ENCODE data around the gene MCF2L.

Gene MCF2L

GRCh38 chr13:113118261-113119021 lies 149.4 kb downstream of the MCF2L start:
- DNase-seq, result no peak

DNA sequence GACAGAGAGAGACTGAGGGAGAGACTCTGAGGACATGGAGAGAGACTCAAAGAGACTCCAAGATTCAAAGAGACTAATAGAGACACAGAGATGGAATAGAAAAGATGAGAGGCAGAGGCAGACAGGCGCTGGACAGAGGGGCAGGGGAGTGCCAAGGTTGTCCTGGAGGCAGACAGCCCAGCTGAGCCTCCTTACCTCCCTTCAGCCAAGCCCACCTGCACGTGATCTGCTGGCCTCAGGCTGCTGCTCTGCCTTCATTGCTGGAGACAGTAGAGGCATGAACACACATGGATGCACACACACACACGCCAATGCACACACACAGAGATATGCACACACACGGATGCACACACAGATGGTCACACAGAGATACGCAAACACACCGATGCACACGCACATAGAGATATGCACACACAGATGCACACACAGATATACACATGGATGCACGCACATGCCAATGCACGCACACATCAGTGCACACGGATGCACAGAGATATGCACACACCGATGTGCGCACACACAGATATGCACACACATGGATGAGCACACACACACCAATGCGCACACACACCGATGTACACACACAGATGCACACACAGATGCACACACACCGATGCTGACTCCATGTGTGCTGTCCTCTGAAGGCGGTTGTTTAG lies 150.3 kb downstream of the MCF2L start:
- DNase-seq, result no peak

DNA sequence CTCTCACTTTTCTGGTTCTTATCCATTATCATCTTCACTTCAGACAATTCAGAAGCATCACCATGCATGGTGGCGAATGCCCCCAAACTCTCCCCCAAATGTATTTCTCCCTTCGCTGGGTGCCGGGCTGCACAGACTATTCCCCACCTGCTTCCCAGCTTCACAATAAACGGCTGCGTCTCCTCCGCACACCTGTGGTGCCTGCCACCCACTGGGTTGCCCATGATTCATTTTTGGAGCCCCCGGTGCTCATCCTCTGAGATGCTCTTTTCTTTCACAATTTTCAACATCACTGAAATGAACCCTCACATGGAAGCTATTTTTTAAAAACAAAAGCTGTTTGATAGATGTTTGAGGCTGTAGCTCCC lies 150.8 kb downstream of the MCF2L start:
- no peak for DNase-seq

- no peak for DNase-seq
Observed at GRCh38 chr13:113120300-113121182, 151.5 kb downstream of the MCF2L start.

DNA sequence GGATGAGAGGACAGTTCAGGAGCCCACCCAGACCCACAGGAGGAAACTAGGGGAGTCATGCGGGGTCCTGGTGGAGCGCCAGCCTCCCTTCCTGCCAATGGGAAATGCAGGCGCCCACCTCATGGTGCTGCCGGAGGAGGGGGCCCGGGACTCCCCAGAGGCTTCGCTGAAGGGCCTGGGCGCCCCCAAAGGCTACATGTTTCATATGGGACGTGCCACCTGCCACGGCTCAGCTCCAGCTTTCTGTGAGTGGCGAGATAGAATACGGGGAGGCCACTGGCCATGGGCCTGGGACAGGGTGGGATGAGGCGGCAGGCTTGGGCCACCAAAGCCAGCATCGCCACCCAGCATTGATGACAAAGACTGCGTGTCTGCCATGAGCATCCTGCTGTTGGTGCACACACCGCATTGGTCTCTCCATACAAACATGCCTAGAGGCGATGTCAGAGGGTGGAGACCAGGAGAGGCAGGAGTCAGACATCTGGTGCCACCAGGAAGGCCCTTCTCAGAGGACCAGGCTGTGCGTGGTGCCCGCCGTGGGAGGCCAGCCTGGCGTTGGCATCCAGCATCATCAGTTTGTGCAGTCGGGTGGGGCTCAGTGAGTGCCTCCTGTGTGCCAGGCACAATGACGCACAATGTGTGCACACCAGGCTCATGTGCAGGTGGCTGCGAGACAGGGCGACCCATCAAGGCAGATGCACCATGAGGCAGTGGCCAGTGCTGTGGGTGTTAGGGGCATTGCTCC lies 152.3 kb downstream of the MCF2L start:
- DNase-seq, result no peak

DNA sequence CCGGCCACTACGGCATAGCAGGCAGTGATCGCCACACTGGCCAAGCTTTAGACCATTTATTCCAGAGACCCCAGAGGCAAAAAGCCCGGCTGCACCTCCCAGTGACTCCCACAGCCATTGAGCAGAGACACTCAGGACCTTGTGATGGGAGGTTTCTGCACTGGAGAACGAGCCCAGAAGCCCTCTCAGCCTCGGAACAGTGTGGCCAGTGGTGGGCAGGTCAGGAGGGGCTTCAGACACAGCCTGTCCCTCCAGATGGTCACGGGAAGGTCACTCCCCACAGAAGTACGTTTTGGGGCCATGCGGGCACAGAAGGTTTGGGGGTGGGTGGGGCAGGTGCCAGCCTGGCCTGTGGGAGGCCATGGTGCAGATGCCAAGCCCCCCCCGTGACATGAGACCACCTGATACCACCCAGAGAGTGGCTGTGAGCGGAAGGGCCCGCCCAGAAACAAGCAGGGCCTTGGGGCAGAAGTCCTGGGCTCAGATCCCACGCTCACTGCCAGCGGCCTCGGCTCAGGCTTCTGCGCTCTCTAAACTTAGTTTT lies 153.0 kb downstream of the MCF2L start:
- no peak for DNase-seq

DNA sequence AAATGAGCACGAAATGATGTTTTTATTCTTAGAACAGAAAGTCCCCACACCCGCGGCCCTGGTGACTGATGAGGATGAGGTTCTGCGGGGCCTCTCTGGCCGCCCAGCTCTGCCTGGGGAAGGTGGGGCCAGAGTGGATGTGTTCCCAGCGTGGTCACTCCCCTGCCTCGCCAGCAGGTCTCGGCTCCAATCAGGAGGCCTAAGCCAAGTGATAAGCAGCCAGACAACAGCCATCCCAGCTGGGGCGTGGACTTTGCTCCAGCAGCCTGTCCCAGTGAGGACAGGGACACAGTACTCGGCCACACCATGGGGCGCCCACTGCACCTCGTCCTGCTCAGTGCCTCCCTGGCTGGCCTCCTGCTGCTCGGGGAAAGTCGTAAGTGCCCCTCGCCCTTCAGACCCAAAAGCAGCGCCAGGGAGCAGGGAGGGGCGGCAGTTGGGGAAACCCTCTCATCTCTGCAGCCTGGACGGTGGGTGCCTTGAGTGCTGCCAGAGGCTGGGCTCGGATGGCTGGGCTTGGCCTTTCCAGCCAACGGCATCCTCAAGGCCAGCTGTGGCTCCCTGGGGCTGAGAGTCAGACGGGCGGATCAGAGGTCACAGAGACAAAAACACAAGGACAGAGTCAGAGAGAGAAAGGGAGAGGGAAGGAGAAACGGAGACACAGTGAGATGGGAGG lies 153.7 kb downstream of the MCF2L start, which contains the start of gene F10:
Gene F10, plus strand, starts transcription at position 250 of the 676 bp plus-strand sequence. Its CDS starts 57 bp downstream, at position 307.
- DNase-seq, result no peak

- DNase-seq, result no peak
Observed at GRCh38 chr13:113123226-113124201, 154.5 kb downstream of the MCF2L start.

DNA sequence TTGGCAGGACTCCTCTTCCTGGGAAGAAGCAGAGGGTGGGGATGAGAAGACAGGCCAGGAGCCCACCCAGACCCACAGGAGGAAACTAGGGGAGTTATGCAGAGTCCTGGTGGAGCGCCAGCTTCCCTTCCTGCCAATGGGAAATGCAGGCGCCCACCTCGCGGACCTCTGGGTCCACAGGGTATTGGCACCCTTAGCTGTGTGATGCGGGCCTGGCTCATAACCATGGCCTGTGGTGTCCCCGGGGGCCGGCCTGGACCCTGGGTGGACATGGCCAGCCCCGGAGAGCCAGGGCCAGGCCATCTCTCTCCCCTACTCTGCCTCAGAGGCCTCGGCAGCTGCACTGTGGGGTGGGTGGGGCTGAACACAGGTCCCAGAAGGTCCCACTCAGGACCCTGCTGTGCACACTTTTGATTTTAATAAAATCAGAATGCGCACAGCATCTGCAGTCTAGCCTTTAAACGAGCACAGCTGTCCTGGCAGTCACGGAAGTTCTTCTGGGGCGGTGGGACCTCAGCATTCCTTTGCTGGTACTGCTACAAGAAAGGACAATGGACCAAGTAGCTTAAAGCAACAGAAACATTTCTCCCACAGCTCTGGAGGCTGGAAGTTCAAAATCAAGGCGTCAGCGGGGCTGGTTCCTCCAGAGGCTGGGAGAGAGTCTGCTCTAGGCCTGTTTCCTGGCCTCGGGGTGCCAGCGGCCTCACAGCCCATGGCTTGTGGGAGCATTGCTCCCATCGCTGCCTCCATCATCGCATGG lies 155.4 kb downstream of the MCF2L start:
- no peak for DNase-seq

GRCh38 chr13:113125506-113126264 lies 156.7 kb downstream of the MCF2L start:
- DNase-seq, result no peak

- no peak for DNase-seq
Observed at GRCh38 chr13:113126265-113127150, 157.5 kb downstream of the MCF2L start.

- no peak for DNase-seq
Observed at GRCh38 chr13:113129480-113129879, 160.5 kb downstream of the MCF2L start.

DNA sequence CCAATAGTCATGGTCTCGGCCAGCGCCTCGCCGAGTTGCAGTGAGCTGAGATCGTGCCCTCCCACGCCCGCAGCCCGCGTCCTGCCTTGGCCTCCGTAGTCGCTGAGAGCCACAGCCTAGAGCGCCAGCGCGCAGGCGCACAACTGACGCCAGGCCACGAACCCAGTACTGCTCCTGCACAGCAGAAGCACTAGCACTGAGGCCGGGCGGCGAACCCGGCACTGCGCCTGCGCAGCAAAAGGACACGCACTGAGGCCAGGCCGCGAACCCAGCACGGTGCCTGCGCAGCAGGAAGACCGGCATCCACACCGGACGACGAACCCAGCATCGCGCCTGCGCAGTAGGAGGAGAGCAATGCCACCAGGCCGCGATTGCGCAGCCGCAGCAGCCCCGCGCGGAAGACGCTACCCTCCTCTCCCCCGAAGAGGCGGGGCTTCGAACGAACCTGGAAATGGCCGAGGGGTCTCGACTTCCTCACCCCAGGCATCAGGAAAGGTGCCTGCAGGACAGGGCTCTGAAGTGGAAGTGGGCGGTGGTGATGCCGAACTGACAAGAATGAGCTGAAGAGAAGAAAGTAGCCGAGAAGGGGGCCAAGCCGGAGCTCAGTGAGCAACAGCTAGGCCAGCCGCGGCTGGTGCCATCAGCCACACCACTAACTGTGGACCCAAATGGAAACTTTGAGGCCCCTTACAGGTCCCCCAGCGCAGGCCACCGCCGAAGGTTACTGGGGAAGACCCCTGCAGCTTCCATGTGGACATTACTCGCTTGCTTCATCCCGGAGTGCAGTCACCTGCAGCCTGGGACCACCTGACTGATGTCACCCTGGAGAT lies 161.1 kb downstream of the MCF2L start:
- DNase-seq, result no peak

DNA sequence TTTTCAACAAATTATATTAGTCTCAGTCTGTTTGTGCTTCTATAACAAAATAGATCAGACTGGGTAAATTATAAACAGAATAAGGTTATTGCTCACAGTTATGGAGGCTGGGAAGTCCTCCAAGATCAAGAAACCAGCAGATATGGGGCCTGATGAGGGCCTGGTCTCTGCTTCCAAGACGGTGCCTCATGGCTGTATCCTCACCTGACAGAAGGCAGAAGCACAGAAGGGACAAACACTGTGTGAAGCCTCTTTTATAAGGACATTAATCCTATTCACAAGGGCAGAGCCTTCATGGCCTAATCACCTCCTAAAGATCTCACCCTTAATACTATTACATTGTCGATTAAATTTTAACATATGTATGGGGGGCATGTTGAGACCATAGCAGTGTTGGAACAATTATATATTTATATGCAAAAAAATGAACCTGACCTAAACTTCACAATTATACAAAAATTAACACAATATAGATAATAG lies 166.3 kb downstream of the MCF2L start:
- no peak for DNase-seq

- no peak for DNase-seq
Observed at GRCh38 chr13:113137691-113138298, 168.8 kb downstream of the MCF2L start.

GRCh38 chr13:113138792-113139551 lies 170.0 kb downstream of the MCF2L start:
- DNase-seq, result no peak

Data from Kasumi-1 (cell line).